Activated T-helper 9 cell treated with anti-CD3 and anti-CD28 coated beads, Interleukin-2, amount 50 U/mL, for 16 hours (primary cell): ENCODE measurements around the gene TMEM63A.
"Not testable (repeated sequence)": the region's sequence is repeated elsewhere in the genome, so short reads cannot be mapped to it uniquely, and the experiment has no call there.

ENCODE experiments used
- DNase-seq: peaks from one replicate; pipeline ENCODE4 v3.0.0-alpha.2; 2020; ENCODE audit warnings: low read depth

The TMEM63A gene

DNA sequence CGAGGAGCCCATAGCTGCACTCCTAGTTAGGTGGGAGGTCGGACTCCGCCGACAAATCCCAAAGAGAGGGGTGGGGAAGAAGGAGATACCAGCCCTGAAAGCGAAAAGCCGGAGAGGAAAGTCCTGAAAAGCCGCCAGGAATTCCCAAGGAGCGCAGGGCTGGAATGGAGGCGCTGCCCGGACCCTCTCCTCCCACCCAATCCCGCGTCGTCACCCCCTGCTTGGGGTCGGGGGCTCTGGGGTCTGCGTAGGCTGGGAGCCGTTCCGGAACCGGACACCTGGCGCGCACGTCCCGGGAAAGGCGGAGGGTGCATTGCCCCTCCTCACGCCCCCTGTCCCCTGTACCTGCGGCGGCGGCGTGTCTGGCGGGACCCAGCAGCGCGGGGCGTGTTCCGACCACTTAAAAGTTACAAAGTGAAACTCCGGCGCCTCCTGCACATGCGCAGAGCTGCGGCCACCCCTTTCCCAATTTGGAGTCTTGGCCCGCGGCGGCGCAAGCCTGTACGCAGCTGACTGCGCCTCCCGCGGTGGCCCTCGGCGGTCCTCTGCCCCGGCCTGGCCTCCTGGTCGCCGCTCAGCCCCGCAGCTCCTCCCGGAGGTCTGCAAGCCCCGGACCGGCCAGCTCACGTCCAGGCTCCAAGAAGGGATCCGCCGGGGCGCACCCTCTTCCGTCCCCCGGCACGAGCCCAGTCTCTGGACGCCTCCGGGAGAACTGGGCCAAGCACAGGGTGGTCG, at the start of gene TMEM63A:
TSS of gene TMEM63A (minus strand) at position 422 of the 735 bp plus-strand sequence. CDS start 4,800 bp downstream, outside the sequence.
- peak; percentile 82 for DNase-seq

DNA sequence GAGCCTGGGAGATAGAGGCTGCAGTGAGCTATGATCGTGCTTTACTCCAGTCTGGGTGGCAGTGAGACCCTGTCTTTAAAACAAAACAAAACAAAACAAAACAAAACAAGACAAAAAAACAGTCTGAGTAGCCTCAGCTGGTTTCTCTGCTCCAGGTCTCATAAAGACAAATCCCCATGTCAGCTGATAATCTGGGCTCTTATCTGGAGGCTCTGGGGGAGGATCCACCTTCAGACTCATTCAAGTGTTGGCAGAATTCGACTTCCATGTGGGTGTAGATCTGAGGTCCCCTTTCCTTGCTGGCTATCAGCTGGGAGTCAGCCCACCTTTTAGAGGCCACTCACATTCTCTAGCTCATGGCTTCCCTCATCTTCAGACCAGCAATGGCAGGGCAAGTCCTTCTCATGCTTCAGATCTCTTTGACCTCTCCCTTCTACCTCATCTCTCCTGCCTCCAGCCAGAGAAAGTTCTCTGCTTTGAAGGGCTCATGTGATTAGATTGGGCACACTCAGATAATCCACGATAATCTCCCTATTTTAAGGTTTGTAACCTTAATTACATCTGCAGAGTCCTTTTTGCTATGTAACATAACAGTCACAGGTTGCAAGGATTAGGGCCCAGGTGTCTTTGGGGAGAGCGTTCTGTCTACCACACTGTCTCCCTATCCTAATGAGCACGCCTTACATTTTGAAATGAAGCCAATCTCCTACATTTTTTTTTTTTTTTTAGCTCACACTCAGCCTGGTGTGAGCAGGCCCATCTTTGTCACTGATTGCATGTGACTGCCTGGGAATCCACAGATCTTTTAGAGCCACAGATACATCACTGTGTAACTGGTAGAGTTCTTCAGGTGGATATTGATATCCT, 49.3 kb upstream of the TMEM63A start:
- DNase-seq, result no peak

DNA sequence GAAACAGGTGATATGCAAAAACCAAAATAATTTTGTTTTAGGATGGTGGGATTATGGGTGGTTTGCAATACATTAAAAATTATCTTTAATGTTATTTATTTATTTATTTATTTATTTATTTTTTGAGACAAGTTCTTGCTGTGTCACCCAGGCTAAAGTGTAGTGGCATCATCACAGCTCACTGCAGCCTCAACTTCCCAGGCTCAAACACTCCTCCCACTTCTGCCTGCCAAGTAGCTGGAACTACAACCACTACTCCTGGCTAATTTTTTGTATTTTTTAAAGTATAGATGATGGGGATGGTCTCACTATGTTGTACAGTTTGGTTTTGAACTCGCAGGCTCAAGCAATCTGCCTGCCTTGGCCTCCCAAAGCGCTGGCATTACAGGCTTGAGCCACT, 48.4 kb upstream of the TMEM63A start:
- DNase-seq, result no peak

DNA sequence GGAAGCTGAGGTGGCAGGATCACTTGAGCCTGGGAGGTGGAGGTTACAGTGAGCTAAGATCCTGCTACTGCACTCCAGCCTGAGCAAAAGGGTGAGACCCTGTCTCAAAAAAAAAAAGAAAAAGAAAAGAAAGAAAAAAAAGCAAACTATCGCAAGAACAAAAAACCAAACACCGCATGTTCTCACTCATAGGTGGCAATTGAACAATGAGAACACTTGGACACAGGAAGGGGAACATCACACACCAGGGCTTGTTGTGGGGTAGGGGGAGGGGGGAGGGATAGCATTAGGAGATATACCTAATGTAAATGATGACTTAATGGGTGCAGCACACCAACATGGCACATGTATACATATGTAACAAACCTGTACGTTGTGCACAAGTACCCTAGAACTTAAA, 47.3 kb upstream of the TMEM63A start:
- DNase-seq, result not testable (repeated sequence)

DNA sequence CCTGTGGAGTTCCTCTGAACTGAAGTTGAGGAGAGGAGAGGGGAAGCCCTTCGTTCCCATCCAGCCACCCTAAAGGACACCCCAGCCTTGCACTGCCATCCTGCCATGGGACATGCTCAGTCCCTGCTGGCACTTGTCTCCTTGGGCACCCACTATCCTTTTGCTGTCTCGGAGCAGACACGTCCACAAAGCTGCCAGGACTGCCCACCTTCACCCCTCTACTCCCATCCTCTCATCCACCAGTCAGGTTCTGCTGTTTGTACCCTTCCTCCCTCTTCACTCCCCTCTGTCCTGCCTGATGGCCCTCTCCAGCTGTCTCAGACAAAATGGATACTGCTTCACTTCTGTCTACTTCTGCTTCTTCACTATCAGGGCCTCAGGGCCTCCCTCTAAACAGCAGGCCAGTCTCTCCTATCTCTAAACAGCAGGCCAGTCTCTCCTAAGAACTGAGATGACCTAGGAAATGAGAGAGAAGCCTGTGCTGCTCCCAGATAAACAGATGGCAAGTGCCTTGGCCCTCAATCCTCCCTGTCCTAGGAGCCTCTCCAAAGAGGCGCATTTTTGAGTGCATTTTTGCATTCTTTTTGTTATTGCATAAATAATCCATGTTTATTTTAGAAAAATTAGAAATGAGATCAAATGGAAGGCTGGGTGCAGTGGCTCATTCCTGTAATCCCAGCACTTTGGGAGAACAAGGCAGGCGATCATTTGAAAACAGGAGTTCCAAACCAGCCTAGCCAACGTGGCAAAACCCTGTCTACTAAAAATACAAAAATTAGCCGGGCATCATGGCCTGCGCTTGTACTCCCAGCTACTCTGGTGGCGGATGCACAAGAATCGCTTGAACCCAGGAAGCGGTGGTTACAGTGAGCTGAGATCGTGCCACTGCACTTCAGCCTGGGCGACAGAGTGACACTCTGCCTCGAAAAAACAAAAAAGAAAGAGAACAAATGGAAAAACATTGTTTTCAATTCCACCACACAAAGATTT, 46.3 kb upstream of the TMEM63A start:
- DNase-seq, result no peak

DNA sequence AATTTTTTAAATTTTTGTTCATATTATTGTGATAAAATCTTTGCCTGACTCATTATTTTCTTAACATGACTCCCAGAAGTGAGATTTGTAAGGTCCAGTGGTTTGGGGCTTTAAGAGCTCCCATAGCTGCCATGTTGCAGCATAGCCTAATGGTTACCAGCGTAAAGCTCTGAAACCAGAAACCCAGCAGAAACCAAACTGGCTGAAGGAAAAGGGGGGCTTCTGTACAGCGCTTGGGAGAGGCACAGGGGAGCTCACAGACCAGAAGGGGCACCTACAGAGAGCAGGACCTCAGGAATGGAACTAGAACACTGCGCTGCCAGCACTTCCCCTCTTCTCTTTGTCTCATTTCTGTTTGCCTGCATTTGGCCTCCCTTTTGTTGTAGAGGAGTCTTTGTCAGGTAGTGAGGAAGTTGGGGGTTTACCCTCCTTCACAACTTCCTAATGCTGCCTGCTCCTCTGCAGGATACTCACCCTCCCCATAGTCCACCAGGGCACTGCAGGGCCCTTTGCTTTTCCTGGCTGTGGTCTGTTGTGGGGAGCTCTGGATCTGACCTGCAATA, 44.5 kb upstream of the TMEM63A start:
- no peak for DNase-seq

DNA sequence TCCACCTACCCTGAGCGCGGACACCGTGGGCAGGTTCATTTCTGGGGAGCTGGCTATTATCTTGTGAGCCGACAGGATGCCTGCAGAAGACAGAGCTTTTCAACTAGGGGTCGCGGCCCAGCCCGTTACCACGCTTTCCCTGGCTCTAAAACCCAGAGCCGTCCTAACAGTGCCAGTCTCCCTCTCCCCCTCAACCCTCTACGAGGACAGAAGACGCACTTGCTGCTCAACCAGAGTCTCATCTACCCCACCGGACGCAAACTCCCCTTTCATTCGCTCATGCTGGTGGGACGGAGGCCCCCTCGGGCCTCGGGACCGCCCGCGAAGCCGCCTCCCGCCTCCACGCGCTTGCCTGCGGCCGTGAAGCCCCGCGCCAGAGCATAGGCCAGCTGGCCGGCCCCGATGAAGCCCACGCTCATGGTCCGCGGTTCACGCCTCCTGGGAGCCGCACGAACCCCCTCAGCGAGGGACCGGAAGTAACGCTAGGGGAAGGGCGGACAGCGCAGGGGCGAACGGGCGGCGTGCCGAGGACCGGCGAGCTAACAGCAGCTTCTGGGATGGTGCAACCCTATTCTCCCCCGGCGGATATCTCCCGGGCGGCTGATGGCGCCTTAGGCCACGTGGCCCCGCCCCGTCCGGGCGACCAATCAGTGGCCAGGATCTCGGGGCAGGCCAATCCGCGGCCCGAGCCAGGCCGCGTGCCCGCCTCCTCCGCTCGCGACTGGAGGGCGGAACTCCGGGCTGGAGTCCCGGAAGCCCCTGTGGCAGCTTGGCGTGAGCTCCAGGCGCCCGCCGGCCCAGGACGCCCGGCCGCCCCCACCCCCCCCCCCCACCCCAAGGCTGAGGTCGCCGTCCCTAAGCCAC, 41.7 kb upstream of the TMEM63A start, which contains the start of gene PYCR2:
TSS of gene PYCR2 (minus strand) at position 559 of the 864 bp plus-strand sequence. CDS start at position 419, 140 bp downstream.
- DNase-seq, result peak; percentile 93

DNA sequence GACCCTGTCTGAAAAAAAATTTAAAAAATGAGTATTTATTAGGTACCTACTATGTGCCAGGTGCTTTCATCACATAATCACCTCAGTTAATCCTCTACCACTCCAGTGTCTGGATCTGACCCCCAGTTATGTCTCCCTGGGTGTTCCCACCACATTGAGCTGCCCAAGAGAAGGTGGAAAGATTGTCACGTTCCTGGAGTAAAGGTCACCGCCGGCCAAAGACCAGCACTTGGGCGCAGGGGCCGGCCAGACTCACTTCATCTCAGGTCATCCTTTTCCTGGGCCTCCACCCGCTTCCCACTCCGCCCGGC, 41.2 kb upstream of the TMEM63A start:
- no peak for DNase-seq

DNA sequence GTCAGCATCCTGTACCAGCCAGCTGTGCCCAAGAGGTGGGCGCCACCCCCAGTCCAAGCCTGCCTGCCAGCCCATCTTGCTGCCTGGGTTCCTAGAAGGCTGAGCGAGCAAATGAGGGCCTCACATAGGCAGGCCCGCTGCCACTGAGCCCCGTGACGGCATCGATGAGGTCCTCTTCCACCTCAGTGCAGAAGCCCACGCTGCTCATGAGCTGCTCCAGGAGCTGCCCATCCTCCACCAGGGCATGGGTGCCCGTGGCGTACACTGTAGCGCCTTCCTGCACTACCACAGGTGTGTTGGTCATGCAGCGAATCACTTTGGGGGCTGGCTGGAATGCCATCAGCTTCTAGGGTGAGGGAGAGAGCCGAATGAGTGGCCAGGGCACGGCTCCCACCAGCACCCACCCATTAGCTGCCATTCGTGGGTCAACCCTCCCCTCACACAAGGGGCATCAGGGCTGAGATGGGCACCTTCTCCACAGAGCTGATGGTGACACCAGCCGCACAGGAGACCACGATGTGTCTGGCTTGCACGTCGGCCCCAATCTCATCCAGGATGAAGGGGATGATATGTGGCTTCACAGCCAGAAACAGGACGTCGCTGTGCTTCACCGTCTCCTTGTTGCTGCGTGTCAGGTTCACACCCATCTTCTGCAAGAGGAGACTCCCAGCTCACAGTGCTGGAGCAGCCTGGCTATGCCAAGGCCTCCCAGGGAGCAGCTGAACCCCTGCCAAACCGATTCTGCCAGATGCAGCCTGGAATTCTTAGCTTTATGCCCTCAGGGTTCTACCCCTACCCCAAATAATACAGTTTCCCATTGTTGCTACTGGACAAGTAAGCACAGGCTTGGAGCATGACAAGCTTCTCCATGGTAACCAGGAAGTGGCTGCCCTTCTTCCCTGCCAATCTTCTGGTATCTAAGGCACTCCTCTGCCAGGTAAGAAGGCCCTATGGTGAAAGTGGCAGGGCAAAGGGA, 39.8 kb upstream of the TMEM63A start:
- no peak for DNase-seq

DNA sequence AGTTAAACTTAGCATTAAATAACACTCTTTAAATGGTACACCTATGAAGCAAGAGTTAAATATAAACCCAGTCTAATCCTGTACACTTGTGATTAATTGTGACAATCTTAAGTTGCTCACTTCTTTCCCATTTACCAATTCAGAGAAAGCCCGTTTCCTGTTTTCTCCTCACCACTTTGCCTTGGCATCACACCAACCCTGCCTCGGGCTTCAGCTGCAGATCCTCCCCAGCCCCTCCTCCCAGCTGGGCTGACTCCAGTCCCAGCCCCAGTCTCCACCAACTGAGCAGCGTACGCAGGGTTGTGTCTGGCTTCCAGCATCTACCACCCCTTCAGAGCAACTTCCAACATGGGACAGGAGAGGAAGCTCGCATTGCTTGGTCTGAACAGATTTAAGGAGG, 37.7 kb upstream of the TMEM63A start:
- DNase-seq, result no peak

DNA sequence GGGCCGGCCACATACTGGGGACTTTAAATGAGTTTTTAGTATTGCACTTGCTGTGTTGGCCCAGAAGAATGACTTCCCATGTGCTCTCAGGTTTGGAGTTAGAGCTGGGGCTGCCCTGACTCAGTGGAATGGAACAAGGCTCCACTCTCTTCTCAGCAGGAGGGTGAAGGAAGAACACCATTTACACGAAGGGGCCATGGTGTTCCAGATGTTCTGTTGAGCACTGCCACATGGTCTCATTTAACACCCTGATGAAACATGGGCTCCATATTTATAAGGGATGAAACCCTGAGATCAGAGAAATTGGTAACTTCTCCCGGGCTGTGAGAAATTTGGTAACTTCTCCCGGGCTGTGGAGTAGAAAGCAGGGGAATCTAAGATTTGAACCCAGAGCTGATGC, 36.1 kb upstream of the TMEM63A start:
- no peak for DNase-seq

DNA sequence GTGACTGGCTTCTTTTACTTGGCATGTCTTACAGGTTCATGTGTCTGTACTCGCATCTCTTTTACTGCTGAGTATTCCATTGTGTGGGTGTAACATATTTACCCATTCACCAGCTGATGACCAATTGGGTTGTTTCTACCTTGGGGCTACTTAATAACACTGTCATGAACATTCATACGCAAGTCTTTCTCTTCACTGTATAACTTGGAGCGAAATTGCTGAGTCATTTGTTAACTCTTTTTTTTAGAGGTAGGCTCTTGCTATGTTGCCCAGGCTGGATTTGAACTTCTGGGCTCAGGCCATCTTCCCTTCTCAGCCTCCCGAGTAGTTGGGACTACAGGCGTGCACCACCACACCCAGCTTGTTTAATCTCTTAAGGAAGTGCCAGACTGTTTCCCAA, 35.4 kb upstream of the TMEM63A start:
- DNase-seq, result no peak

DNA sequence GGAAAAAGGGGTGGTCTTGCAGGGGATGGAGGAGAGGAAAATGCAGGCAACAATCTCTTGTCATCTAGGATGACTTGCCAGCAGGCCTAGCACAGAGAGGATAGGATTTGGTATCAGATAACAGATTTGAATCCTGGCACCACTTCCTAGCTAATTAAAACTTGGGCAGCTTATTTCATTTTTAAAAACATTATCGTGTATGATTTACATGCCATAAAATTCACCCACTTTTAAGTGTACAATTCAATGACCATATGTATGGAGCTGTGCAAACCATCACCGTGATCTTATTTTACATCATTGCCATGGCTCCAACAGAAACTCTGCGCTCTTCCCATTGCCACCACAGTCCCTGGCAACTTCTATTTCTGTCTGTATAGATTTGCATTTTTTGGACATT, 34.9 kb upstream of the TMEM63A start:
- no peak for DNase-seq

DNA sequence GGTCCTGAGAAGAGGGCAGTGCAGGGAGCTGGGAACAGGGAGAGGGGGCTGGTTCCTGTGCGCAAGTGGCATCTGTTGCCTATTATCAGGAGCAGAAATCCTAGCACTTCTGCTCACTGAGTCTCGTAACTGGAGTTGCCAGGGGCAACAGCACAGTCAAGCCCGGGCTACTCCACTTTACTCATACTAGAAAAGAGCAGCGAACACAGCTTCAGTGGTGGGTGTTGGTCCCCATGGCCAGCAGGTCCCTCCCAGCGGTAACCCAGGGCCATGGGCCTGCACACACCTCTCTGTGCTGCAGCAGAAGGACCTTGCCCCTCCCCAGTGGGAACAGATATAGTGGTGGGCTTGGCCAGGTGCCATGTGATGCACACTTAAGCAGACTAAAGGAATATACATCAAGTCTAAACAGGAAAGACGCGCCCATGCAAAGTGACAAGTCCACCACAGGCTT, 33.4 kb upstream of the TMEM63A start:
- DNase-seq, result no peak

DNA sequence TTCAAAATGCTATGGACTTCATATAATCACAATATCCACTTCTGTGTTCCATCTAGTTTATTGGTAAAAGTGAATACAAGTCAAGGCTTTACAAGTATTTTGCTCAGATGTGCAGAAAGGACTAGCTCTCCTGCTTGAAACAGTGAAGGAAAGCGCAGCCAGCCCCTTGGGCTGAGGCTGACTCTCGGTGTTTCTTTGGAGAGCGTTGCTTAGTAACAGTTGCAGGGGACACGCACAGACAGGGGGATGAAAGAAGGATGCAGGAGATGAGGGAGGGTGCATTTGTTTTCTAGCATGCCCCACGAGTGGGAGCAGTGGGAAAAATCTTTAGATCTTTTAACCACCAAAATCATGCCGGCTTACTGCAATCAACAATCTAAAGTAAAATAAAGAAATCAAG, 32.8 kb upstream of the TMEM63A start:
- DNase-seq, result no peak

DNA sequence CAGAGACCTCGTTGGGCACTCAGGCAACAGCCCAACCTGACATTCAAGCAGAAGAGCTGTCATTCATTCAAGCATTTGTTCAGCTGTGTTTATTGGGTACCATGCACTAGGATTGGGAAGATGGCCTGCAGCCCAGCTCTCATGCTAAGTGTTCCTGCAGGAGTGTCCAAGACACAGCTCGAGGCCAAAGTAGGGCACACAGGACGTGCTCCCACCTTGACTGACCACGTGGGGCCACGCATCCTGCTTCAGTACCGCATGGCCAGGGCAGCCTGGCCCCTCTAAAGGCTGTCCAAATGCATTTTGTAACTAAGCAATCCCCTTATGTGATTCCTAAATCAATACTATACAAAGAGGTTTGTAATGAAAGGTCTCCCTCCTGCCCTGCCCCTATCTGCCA, 32.2 kb upstream of the TMEM63A start:
- no peak for DNase-seq

DNA sequence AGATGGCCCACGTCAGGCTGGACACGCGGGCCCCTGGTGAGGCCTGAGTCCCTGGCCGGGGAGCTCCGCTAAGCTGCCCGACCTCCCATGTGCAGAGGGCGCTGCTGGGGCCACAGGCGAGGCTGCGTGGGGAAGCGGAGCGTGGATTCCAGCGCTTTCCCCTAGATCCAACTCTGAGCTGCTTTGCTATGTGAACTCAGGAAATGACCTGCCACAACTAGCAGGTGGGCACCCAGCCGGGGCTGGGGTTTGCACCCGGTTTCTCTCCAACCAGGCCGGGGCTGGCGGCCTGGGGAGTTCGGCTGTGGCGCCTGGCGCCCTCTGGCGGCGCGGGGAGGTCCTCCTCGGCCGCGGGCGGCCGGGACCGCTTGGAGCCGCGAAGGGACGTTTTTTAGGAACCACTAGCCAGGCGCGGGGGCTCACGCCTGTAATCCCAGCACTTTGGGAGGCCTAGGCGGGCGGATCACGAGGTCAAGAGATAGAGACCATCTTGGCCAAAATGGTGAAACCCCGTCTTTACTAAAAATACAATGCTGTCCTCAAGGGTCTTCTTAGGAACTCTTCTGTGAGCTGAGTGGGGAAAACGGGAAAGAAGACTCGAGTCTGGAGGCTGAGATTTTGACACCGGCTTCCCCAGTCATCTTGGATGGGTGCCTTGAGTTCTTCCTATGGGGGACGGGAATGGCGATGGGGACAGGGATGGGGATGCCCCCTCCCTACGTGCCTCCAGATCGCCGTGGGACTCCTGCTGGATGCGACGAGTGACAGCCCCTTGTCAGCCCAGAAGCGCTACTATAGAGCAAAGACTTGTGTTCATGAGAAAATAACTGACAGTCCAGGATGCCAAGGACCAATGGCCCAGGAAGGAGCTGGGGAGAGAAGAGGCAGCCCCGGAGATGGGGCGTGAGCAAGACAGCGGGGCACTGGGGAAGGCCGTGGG, 29.3 kb upstream of the TMEM63A start:
- DNase-seq, result peak; percentile 66

DNA sequence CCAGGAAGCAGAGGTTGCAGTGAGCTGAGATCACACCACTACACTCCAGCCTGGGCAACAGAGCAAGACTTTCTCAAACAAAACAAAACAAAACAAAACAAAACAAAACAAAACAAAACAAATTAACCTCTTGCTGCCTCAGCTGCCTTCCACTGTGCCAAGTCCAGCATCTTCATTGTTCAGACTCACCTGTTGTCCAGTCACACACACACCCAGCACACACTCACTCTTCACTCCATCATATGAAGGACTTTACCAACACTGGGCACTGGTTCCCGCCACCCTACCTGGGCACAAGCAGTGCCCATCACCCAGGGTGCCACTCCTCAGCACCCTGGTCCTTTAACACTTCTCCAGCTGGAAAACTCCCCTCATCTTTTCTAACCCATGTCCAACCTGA, 27.3 kb upstream of the TMEM63A start:
- DNase-seq, result no peak
